HUDEP-2 (cell line): ENCODE results near the gene FALEC.

Source experiments
- DNase-seq, 76 experiments: peaks; one replicate each; lab custom pipeline; 2025; ENCODE audit not compliant: unreplicated experiment in 76 of 76; lab: John Stamatoyannopoulos, UW

The FALEC gene

DNA sequence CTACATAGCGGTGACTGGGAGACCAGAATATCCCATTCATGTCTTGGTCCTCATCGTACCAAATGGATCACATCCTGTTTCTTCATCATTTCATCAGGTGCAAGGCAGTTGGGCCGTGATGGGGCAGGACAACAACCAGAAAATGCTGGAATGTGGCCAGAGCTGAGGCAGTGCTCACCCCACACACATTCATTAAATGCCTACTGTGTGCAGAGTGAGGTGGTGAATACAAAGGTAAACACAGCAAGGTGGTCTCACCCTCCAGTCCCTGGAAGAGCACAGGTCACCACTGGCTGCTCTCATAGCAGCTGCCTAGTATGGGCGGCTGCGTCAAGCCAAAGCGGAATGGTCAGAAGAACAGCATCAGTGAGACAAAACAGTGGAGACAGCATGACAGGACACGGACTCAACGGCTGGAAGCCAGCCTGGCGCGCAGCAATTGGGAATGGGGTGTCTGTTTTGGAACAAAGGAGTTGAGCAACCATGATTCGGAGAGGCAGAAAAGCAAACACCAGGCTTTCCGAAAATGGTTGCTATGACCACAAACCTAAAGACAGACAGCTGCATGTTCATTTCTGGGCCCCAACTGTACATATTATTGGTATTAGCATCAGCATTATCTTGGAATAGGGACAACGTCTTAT lies 28.1 kb downstream of the FALEC start:
- no peak for DNase-seq

DNA sequence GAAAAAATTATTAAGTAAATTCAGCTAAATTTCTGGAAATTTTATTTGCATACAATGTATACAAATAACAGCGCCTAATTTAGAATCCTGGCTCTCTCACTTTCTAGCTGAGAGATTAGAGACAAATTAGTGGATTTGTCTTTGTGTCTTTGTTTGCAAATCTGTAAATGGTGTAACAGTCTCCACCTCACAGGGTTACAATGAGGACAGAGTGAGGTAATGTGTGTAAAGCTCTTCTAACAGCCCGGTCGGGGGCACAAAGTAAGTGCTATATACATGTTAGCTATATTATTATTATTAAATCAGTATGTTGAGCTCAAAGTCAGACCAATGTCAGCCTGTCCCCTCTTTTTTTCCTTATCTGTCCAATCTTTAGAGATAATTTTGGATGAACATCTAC lies 28.7 kb downstream of the FALEC start:
- no peak for DNase-seq

DNA sequence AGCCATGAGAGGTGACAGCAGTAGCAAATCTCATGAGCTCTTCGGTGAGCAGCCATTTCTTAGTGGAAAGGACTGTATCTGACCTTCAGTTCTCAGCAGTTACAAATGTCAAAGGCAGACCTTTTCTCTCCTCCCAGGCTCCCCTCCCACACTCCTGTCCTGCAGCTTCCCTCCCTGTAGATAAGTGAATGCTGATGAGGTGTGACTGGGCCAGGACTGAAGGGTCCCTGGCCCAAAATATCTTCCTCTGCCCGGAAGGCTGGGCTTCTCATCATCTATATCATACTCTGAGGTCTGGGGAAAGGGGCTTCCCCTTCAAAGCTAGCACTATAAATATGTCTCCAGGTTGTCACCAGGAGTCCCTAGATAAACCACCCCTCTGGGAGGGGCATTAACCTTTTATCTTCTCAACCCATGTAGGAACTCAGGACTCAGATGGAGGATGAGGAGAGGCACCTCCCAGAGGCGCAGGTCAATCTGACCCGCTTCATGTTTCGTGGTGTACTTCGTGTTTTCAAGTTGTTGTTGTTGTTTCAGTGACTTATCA lies 30.0 kb downstream of the FALEC start:
- DNase-seq, result peak in 34 of 76 experiments; percentile 4 to 66 (median 26)

DNA sequence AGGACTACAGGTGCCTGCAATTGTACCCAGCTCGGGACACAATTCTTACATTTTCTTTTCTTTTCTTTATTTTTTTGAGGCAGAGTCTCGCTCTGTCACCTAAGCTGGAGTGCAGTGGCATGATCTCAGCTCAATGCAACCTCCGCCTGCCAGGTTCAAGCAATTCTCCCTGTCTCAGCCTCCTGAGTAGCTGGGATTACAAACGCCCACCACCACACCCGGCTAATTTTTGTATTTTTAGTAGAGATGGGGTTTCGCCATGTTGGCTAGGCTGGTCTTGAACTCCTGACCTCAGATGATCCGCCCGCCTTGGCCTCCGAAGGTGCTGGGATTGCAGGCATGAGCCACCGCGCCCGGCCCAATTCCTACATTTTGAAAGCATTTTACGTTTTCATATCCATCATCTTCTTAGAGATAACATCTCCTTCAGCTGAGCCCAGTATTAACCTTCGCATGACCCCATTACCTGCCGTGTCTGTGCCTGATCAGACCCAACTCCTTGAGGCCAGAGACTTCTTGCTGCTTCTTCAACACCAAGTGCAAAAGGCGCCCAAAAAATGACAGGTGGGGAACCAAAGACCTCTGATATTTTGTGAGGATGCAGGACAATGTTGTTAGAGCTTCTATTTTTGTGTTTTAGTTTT lies 30.9 kb downstream of the FALEC start:
- DNase-seq, result no peak

DNA sequence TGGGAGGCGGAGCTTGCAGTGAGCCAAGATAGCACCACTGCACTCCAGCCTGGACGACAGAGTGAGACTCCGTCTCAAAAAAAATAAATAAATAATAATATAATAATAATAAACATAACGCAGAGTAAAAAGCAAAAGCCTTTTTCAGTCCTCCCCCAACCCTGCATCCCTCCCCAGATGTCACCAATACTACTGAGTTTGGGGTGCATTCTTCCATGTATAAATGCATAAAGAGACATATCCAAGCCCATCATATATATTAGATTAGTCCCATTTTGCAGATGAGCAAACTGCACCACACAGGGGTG lies 32.7 kb downstream of the FALEC start:
- DNase-seq, result no peak

DNA sequence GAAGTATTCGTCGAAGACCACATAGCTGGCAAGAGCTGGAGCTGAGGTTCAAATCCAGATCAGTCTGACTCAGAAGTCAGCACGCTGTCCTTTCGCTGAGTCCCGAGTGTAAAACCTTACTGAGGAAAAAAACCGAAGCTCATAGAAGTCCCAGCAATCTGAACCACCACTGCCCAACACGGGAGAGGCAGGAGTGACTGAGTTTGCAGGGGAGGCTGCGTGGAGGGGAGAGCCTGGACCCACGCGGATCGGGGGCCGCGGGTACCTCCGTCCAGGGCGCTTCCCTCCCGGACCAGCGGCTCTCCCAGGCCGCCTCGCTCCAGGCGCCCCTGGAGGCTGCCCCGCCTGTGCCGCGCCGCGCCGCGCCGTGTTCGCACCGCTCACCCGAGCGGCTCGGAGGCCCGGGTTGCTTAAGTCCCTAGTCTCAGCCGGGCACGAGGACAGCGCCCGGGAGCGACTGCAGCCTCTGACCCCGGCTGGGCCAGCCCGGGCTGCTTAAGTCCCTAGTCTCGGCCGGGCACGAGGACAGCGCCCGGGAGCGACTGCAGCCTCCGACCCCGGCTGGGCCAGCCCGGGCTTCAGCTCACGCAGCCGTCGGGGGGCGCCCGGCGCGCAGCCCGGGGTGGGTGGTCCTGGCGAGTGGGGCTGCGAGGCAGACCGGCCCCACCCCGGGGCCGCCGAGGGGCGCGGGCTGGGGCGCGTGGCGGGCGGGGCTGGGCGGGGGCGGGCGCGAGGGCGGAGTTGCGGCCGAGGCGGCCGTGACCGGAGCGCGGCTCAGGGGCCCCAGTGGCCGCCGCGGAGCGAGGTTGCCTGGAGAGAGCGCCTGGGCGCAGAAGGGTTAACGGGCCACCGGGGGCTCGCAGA lies 33.3 kb downstream of the FALEC start, which contains the start of gene ADAMTSL4:
Gene ADAMTSL4, plus strand, starts transcription at position 777 of the 864 bp plus-strand sequence. CDS start 2,881 bp downstream, outside the sequence.
- peak in 56 of 76 experiments; percentile 7 to 72 (median 51) for DNase-seq

DNA sequence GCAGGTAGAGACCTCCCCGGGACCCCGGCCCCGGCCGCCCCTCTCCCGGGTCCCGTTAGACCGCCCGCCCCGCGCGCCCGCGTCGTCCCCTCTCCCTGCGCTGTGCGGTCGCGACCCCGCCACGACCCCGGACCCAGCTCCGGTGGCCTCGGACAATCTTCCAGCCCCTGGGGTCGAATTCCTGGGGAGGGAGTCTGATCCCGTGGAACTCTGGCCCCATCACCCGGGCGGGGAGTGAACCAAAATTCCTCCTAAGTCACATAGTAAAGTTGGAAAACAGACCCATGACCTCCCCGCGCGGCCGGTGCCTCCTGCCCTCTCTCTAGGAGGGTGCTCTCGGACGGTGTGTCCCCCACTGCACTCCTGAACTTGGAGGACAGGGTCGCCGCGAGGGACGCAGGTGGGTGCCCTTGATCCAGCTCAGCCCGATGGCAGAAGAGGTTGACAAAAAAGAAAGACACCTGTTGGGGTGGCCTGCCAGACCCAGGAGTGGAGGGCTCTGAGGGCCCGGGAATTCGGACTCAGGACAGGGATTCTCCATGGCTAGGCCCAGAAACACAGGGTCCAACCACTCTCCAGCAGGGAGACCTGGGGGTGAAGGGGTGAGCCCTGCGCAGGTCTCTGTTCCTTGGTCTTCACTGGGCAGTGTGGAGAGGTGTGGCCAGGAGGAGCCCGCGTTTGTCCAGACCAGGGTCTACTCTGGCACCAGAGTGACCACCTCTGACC lies 34.1 kb downstream of the FALEC start:
- DNase-seq, result no peak

DNA sequence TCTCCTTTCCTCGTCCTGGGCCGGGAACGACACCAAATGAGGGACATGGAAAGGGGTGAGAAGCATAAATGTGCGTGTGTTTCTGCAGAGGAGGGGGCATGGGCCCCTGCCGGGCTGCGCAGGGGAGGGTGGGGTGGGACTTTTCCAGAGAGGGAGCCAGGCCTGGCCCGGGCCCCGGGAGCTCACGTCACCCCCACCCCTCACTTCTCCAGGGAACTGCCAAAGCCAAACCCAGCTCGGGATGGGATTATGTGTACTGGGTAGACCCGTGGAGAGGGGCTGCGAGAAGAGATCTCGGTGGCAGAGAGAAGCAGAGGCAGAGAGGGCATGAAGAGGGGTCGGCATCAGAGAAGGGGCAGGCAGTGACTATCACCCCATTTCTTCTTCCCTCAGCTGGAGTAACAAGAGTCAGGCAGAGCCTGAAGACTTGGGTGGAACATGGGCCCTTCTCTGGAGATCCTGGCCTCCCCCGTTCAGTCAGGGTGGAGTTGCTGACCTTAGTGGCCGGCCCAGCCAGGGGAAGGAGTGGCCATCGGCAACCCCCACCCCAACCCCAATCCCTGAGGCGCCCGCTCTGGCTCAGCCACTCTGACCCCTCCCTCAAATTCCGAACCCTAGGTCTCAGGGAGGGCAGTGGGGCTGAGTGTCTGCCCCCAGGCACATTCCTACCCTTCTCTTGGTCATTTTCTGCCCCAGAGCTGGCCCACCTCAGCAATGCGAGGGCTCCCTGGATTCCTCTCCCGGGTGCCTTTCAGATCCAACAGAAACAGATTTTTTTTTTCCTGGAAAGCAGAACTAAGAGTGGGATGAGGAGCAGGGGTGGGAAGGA lies 34.9 kb downstream of the FALEC start:
- DNase-seq, result no peak

DNA sequence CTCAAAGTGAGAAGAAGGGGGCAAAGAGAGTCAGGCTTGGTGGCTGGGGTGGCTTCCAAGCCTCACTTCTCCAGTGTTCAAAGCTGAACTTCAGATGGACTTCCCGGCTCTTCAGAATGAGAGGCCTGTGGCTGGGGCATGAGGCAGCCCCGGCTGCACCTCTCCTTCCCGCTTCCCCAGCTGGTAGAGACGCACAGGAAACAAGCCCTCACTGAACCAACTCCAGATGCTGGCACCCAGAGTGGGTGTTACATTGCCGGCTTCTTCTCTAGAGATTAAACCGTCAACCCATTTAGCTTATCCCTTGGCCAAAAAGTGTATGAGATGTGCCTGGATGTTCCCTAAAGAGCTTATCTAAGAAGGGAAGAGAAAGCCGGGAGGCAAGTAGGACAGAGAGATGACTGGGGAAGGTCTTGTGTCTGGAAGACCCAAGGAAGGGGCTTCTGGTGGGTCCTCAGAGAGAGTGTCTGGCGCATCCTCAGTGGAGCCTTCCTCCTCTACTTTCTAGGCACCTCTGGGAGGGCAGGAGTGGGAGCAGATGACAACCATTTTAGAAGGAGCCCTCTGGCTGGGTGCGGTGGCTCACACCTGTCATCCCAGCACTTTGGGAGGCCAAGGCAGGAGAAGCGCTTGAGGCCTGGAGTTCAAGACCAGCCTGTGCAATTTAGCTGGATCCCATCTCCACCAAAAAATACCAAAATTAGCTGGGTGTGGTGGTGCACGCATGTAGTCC lies 35.7 kb downstream of the FALEC start:
- DNase-seq, result no peak

DNA sequence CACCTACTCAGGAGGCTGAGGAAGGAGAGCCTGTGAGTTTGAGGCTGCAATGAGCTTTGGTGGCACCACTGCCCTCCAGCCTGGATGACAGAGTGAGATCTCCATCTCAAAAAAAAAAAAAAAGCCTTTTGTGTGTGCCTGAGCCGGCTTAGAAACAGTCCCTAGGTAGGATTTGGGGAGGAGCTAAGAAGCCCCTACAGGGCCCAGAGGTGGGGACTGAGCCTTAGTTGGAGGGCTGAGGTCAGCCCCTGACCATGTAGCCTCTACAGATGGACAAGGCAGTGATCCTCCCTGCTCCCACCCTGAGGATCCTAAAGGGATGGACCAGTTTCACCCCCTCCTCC lies 36.2 kb downstream of the FALEC start:
- no peak for DNase-seq

DNA sequence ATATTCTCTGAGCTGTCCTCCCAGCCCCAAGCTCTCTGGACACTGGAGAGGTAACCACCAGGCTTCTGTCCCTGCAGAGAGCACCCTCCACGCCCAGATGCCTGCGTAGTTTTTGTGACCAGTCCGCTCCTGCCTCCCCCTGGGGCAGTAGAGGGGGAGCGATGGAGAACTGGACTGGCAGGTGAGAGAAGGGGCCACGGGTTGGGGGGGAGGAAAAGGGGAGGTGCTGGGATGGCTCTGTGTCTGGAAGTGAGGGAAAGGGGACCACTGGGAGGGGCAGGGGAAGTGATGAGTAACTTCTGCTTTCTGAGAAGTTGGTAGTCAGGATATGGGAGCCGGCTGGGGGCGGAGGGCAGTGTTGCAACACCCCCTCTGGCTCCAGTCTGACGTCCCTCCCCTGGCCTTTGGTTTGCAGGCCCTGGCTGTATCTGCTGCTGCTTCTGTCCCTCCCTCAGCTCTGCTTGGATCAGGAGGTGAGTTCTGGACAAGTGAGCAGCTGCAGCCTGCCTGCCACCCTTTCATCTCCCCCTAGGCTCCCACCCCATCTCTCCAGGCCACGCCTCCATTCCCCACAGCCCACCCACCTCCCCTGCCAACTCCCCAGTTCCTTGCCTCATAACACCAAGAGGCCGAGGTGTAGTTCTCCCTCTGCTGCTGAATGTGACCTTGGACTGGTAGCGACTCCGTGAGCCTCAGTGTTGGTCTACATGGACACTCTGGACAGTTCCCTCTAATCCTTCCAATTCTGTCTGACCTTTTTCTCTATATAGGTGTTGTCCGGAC lies 36.8 kb downstream of the FALEC start:
- DNase-seq, result peak in 42 of 76 experiments; percentile 4 to 67 (median 39)

DNA sequence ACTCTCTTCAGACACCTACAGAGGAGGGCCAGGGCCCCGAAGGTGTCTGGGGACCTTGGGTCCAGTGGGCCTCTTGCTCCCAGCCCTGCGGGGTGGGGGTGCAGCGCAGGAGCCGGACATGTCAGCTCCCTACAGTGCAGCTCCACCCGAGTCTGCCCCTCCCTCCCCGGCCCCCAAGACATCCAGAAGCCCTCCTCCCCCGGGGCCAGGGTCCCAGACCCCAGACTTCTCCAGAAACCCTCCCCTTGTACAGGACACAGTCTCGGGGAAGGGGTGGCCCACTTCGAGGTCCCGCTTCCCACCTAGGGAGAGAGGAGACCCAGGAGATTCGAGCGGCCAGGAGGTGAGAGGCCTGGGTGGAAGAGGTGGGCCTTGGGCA lies 37.3 kb downstream of the FALEC start:
- DNase-seq, result no peak

DNA sequence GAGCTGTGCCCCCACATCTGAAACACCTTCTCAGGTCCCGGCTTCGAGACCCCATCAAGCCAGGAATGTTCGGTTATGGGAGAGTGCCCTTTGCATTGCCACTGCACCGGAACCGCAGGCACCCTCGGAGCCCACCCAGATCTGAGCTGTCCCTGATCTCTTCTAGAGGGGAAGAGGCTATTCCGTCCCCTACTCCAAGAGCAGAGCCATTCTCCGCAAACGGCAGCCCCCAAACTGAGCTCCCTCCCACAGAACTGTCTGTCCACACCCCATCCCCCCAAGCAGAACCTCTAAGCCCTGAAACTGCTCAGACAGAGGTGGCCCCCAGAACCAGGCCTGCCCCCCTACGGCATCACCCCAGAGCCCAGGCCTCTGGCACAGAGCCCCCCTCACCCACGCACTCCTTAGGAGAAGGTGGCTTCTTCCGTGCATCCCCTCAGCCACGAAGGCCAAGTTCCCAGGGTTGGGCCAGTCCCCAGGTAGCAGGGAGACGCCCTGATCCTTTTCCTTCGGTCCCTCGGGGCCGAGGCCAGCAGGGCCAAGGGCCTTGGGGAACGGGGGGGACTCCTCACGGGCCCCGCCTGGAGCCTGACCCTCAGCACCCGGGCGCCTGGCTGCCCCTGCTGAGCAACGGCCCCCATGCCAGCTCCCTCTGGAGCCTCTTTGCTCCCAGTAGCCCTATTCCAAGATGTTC lies 38.0 kb downstream of the FALEC start:
- DNase-seq, result no peak

DNA sequence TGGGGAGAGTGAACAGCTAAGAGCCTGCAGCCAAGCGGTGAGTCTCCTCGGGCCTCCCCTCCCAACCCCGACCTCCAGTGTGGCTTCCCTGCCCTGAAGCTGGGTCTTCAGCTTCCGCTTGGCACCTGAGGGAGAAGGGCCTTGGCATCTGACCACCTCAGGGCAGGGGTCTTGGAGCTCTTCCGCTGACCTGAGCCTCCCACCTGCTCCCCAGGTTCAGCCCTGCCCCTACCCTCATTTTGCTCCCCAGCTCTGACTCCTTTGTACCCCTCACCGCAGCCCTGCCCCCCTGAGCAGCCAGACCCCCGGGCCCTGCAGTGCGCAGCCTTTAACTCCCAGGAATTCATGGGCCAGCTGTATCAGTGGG lies 38.5 kb downstream of the FALEC start:
- DNase-seq, result no peak

DNA sequence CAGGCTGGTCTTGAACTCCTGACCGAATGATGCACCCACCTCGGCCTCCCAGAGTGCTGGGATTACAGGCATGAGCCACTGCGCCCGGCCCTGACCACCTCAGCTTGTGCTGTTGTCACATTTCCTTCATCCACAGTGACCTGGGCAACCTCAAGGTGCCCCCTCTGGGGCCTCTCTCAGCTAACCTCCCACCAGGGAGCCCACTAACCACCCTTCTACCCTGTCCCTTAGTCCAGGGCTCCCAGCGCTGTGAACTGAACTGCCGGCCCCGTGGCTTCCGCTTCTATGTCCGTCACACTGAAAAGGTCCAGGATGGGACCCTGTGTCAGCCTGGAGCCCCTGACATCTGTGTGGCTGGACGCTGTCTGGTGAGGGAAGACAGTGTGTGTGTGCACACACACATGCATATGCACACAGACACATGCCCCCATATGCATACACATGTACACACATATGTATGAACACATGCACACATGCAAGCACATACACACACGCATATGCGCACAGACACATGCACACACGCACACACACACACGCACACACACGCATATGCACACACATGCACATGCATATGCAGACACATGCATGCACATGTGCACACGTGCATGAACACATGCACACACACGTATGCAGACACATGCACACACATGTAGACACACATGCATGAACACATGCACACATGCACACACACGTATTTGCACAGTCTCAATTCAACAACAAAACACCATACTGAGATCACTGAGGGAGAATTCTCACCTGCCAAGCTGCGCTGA lies 39.8 kb downstream of the FALEC start:
- no peak for DNase-seq

DNA sequence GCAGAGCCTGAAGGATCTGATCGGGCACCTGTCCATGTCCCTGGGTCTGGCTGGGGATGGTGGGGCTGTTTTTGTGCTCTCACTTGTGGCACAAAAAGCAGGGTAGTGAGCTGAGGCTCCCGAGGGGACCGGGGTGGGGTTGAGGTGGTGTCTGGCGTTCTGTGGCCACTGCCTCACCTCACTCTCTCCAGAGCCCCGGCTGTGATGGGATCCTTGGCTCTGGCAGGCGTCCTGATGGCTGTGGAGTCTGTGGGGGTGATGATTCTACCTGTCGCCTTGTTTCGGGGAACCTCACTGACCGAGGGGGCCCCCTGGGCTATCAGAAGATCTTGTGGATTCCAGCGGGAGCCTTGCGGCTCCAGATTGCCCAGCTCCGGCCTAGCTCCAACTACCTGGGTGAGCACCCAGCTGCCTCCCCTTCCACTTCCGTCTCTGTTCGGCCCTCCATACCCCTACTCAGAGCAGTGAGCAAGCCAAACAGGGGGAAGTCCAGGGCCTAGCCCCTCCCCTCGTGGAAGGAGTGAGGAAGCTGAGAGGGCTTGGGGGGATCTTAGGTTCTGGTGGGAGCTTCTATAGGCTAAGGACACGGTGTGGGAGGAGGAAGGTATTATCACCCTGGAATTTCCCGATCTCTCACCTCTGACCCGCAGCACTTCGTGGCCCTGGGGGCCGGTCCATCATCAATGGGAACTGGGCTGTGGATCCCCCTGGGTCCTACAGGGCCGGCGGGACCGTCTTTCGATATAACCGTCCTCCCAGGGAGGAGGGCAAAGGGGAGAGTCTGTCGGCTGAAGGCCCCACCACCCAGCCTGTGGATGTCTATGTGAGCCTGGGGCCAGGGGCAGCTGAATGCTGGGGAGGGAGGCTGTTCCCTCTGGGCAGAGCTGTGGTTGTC lies 40.7 kb downstream of the FALEC start:
- DNase-seq, result no peak
